ENCODE results near the gene AKNA. TPM values are rescaled to one million over a fixed set of nuclear protein-coding genes. Genes with fewer than 3 reads are reported as not detected.
A peak's percentile ranks its signal among the peaks of the same experiment; 100 is the strongest.

Gene AKNA
- polyA plus RNA-seq, 4 donors = 12.0 to 13.6 (median 13.1) TPM

- no peak for DNase-seq (ENCODE audit: low read depth in 4 of 4, low spot score in 3 of 4)
Observed at GRCh38 chr9:114288193-114289091, 99.3 kb downstream of the AKNA start.

GRCh38 chr9:114287763-114288192 is 100.0 kb downstream of the AKNA start:
- no peak for DNase-seq (ENCODE audit: low read depth in 4 of 4, low spot score in 3 of 4)

GRCh38 chr9:114287001-114287762 is 100.6 kb downstream of the AKNA start:
- no peak for DNase-seq (ENCODE audit: low read depth in 4 of 4, low spot score in 3 of 4)

- no peak for DNase-seq (ENCODE audit: low read depth in 4 of 4, low spot score in 3 of 4)
Observed at GRCh38 chr9:114286146-114286679, 101.6 kb downstream of the AKNA start.

- peak in 2 of 4 donors; percentile 50 to 55 for DNase-seq (ENCODE audit: low read depth in 4 of 4, low spot score in 3 of 4)
Observed at GRCh38 chr9:114285166-114285867, 102.5 kb downstream of the AKNA start.

GRCh38 chr9:114284316-114285060 is 103.3 kb downstream of the AKNA start:
- DNase-seq (ENCODE audit: low read depth in 4 of 4, low spot score in 3 of 4) = no peak

Other genes starting within 250 kb of the AKNA start
- gene COL27A1, start 232.4 kb downstream of the AKNA start, polyA plus RNA-seq (ENCODE audit: insufficient read length in 4 of 4) = 10 to 100 TPM; 33.2 to 38.2 (median 35.9) TPM
- gene ORM1, start 64.9 kb downstream of the AKNA start, polyA plus RNA-seq (ENCODE audit: insufficient read length in 4 of 4) = under 1 TPM in 2 of 4 donors, not detected in 2; 0.30 to 0.34 TPM
- under 1 TPM in 1 of 4 donors, not detected in 3; 0.17 TPM for gene ORM2, start 58.1 kb downstream of the AKNA start, polyA plus RNA-seq (ENCODE audit: insufficient read length in 4 of 4)
- 10 to 100 TPM in 1 of 4 donors, 1 to 10 TPM in 3; 7.5 to 10.6 (median 9.5) TPM for gene WHRN, start 117.5 kb upstream of the AKNA start, polyA plus RNA-seq (ENCODE audit: insufficient read length in 4 of 4)
- 100 to 1,000 TPM; 282 to 303 (median 288) TPM for gene ATP6V1G1, start 199.8 kb upstream of the AKNA start, polyA plus RNA-seq (ENCODE audit: insufficient read length in 4 of 4)
- 10 to 100 TPM in 1 of 4 donors, 1 to 10 TPM in 3; 8.5 to 10.9 (median 9.2) TPM for gene TMEM268, start 223.3 kb upstream of the AKNA start, polyA plus RNA-seq (ENCODE audit: insufficient read length in 4 of 4)

Data from right renal pelvis (tissue), 4 donors.